ENCODE data around the gene BANP.
A peak's percentile ranks its signal among the peaks of the same experiment; 100 is the strongest.

The BANP gene

DNA sequence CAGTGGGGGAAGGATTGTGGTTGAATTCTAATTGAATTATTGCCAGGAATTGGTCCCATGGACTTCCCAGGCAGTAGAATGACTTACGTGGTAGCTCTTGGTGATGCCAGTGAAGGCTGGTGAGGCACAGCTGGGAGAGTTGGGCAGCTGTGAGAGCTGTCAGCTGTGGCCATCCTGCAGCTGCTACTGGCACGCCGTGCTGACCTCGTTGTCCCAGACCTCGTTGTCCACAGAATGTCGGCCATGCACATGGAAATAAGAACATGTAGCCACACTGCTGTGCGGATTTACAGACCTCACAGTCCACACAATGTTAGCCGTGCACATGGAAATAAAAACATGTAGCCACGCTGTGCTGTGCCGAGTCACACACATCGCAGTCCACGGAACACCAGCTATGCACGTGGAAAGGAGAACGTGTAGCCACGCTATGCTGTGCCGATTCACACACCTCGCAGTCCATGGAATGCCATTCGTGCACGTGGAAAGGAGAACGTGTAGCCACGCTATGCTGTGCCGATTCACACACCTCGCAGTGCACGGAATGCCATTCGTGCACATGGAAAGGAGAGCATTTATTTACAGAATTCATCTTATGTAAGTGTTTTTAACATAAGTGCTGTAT is 59.2 kb downstream of the BANP start:
- peak overlapping the region in 1 of 2 donors; percentile 33 for H3K4me3 ChIP-seq (ENCODE audit: low read length in 2 of 2)
- no peaks in the 10 kb centered on the region for H3K9me3 ChIP-seq (replicated peaks in 1 of 2; ENCODE audit: control insufficient read depth in 2 of 2, insufficient read depth in 1 of 2, low read depth in 1 of 2, low read length in 2 of 2)
- no peak overlapping the region for H2BK120ac ChIP-seq (ENCODE audit: low read depth, low read length)
- WGBS, 2 donors (ENCODE audit: extremely low coverage in 2 of 2, insufficient read length in 2 of 2, insufficient replicate concordance in 1 of 2), result no CpG with 5 or more reads among the region's 25 CpGs
- H3K36me3 ChIP-seq (replicated peaks in 1 of 2; ENCODE audit: control insufficient read depth in 2 of 2, insufficient read depth in 2 of 2, low read length in 2 of 2), result peaks cover 6 to 44% of the 10 kb centered on the region in 2 donors
- H2BK15ac ChIP-seq (ENCODE audit: low read length), result no peak overlapping the region
- no peak overlapping the region for H2BK5ac ChIP-seq (ENCODE audit: low read length)
- no peak overlapping the region for H2AK5ac ChIP-seq (ENCODE audit: low read depth, low read length)
- H4K8ac ChIP-seq (ENCODE audit: low read depth, low read length), result peak overlapping the region; percentile 66
- no peak overlapping the region for H3K23ac ChIP-seq (ENCODE audit: low read depth, low read length, poor library complexity)
- peak overlapping the region; percentile 92 for H3K14ac ChIP-seq (ENCODE audit: low read length)
- no peak overlapping the region for H3K27ac ChIP-seq (replicated peaks; ENCODE audit: low read length)
- H3K18ac ChIP-seq (ENCODE audit: low read length), result no peak overlapping the region
- no peak overlapping the region for H3K4me2 ChIP-seq (ENCODE audit: insufficient read depth, low read length, poor library complexity, severe bottlenecking)
- no peaks in the 10 kb centered on the region for H3K27me3 ChIP-seq (ENCODE audit: control insufficient read depth in 3 of 3, insufficient read depth in 3 of 3, low read depth in 1 of 3, low read length in 3 of 3)
- no peak overlapping the region for H2BK12ac ChIP-seq (ENCODE audit: low read length)
- peaks cover 5% of the 10 kb centered on the region in 2 donors for H3K4me1 ChIP-seq (ENCODE audit: control insufficient read depth in 2 of 2, insufficient read depth in 1 of 2, low read depth in 1 of 2, low read length in 2 of 2)
- H2AFZ ChIP-seq (ENCODE audit: low read length), result no peak overlapping the region
- H3K79me1 ChIP-seq (ENCODE audit: low read depth, low read length), result peaks cover 5% of the 10 kb centered on the region
- no peak overlapping the region for H3K4ac ChIP-seq (ENCODE audit: low read length)
- no peak for DNase-seq (ENCODE audit: low spot score)
- H4K91ac ChIP-seq (ENCODE audit: low read depth, low read length, poor library complexity), result no peak overlapping the region
- H3K9ac ChIP-seq (ENCODE audit: low read depth, low read length, poor library complexity), result peak overlapping the region; percentile 78

DNA sequence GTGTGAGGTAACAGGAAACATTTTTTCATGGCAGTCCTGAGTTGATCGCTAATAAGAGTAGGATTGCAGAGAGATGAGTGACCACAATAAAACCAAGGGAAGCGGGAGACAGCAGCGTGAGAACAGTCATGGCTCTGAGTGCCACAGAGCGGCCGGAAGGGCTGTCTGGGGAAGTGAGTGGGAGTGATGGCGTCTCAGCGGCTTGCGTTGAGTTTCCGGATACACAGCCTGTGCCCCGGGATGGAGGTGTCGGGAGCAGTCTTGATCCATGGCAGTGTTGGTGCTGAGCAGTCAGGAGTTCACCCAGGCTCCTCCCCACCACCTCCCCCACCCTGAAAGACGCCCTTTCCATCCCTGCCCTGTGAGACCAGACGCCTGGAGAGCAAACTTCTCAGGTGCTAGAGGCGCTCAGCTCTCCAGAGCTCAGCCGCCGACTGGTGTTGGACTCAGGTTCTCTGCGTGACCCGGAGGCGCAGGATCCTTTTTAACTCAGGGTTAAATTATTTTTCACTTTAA is 59.8 kb downstream of the BANP start:
- Histone ChIP-seq H3K23ac (ENCODE audit: low read depth, low read length, poor library complexity) (no peak overlapping the region), H2BK15ac (ENCODE audit: low read length) (no peak overlapping the region), H3K4me1 (ENCODE audit: control insufficient read depth in 2 of 2, insufficient read depth in 1 of 2, low read depth in 1 of 2, low read length in 2 of 2) (peaks cover 5% of the 10 kb centered on the region in 2 donors), H3K36me3 (replicated peaks in 1 of 2; ENCODE audit: control insufficient read depth in 2 of 2, insufficient read depth in 2 of 2, low read length in 2 of 2) (peaks cover 6 to 41% of the 10 kb centered on the region in 2 donors), H3K9me3 (replicated peaks in 1 of 2; ENCODE audit: control insufficient read depth in 2 of 2, insufficient read depth in 1 of 2, low read depth in 1 of 2, low read length in 2 of 2) (no peaks in the 10 kb centered on the region), H3K18ac (ENCODE audit: low read length) (no peak overlapping the region), H3K27ac (replicated peaks; ENCODE audit: low read length) (no peak overlapping the region), H3K9ac (ENCODE audit: low read depth, low read length, poor library complexity) (no peak overlapping the region), H3K14ac (ENCODE audit: low read length) (no peak overlapping the region), H2BK120ac (ENCODE audit: low read depth, low read length) (no peak overlapping the region), H3K4me2 (ENCODE audit: insufficient read depth, low read length, poor library complexity, severe bottlenecking) (no peak overlapping the region), H3K27me3 (ENCODE audit: control insufficient read depth in 3 of 3, insufficient read depth in 3 of 3, low read depth in 1 of 3, low read length in 3 of 3) (no peaks in the 10 kb centered on the region), H2AFZ (ENCODE audit: low read length) (no peak overlapping the region), H3K4me3 (ENCODE audit: low read length in 2 of 2) (no peak overlapping the region), H3K4ac (ENCODE audit: low read length) (no peak overlapping the region), H3K79me1 (ENCODE audit: low read depth, low read length) (peaks cover 5% of the 10 kb centered on the region), H4K91ac (ENCODE audit: low read depth, low read length, poor library complexity) (no peak overlapping the region), H4K8ac (ENCODE audit: low read depth, low read length) (no peak overlapping the region), H2AK5ac (ENCODE audit: low read depth, low read length) (no peak overlapping the region), H2BK5ac (ENCODE audit: low read length) (no peak overlapping the region), H2BK12ac (ENCODE audit: low read length) (no peak overlapping the region)
- no peak for DNase-seq (ENCODE audit: low spot score)
- no CpG with 5 or more reads among the region's 19 CpGs for WGBS, 2 donors (ENCODE audit: extremely low coverage in 2 of 2, insufficient read length in 2 of 2, insufficient replicate concordance in 1 of 2)

DNA sequence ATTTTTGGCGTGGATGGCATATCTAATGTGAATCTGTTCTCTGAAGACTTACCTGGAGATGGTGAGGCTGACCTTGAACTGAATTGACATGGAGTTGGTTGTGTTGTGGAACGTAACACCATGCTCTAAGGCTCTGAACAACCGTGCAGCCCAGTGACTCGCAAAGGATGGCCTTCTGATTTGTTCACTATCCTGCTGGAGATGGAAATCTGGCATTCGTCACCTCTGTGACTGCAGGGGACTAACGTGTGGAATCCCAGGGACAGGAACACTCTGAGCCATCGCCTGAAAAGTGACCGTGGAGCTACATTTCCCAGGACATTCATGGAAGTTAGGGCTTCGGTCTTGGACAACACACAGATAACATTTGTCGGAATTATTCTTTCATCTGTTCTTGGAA is 61.1 kb downstream of the BANP start:
- no peak overlapping the region for H3K14ac ChIP-seq (ENCODE audit: low read length)
- H2AK5ac ChIP-seq (ENCODE audit: low read depth, low read length), result no peak overlapping the region
- H3K36me3 ChIP-seq (replicated peaks in 1 of 2; ENCODE audit: control insufficient read depth in 2 of 2, insufficient read depth in 2 of 2, low read length in 2 of 2), result peaks cover 6 to 35% of the 10 kb centered on the region in 2 donors
- no peak overlapping the region for H2AFZ ChIP-seq (ENCODE audit: low read length)
- no peak overlapping the region for H3K23ac ChIP-seq (ENCODE audit: low read depth, low read length, poor library complexity)
- no peak overlapping the region for H4K91ac ChIP-seq (ENCODE audit: low read depth, low read length, poor library complexity)
- peaks cover 5% of the 10 kb centered on the region in 2 donors for H3K4me1 ChIP-seq (ENCODE audit: control insufficient read depth in 2 of 2, insufficient read depth in 1 of 2, low read depth in 1 of 2, low read length in 2 of 2)
- no peak overlapping the region for H3K18ac ChIP-seq (ENCODE audit: low read length)
- no peak overlapping the region for H4K8ac ChIP-seq (ENCODE audit: low read depth, low read length)
- H3K4ac ChIP-seq (ENCODE audit: low read length), result no peak overlapping the region
- no peak overlapping the region for H3K9ac ChIP-seq (ENCODE audit: low read depth, low read length, poor library complexity)
- WGBS, 2 donors (ENCODE audit: extremely low coverage in 2 of 2, insufficient read length in 2 of 2, insufficient replicate concordance in 1 of 2), result no CpG with 5 or more reads among the region's 10 CpGs
- DNase-seq (ENCODE audit: low spot score), result no peak
- H3K79me1 ChIP-seq (ENCODE audit: low read depth, low read length), result peaks cover 5% of the 10 kb centered on the region
- H2BK12ac ChIP-seq (ENCODE audit: low read length), result no peak overlapping the region
- H3K27me3 ChIP-seq (ENCODE audit: control insufficient read depth in 3 of 3, insufficient read depth in 3 of 3, low read depth in 1 of 3, low read length in 3 of 3), result no peaks in the 10 kb centered on the region
- no peak overlapping the region for H3K4me2 ChIP-seq (ENCODE audit: insufficient read depth, low read length, poor library complexity, severe bottlenecking)
- no peak overlapping the region for H2BK15ac ChIP-seq (ENCODE audit: low read length)
- H3K4me3 ChIP-seq (ENCODE audit: low read length in 2 of 2), result no peak overlapping the region
- H3K9me3 ChIP-seq (replicated peaks in 1 of 2; ENCODE audit: control insufficient read depth in 2 of 2, insufficient read depth in 1 of 2, low read depth in 1 of 2, low read length in 2 of 2), result no peaks in the 10 kb centered on the region
- H3K27ac ChIP-seq (replicated peaks; ENCODE audit: low read length), result no peak overlapping the region
- H2BK5ac ChIP-seq (ENCODE audit: low read length), result no peak overlapping the region
- H2BK120ac ChIP-seq (ENCODE audit: low read depth, low read length), result no peak overlapping the region

GRCh38 chr16:88013091-88013609 is 61.9 kb downstream of the BANP start:
- Histone ChIP-seq H3K4me1 (ENCODE audit: control insufficient read depth in 2 of 2, insufficient read depth in 1 of 2, low read depth in 1 of 2, low read length in 2 of 2) (peaks cover 5% of the 10 kb centered on the region in 2 donors), H2BK5ac (ENCODE audit: low read length) (no peak overlapping the region), H3K14ac (ENCODE audit: low read length) (no peak overlapping the region), H4K91ac (ENCODE audit: low read depth, low read length, poor library complexity) (no peak overlapping the region), H3K36me3 (replicated peaks in 1 of 2; ENCODE audit: control insufficient read depth in 2 of 2, insufficient read depth in 2 of 2, low read length in 2 of 2) (peaks cover 3 to 28% of the 10 kb centered on the region in 2 donors), H3K27ac (replicated peaks; ENCODE audit: low read length) (no peak overlapping the region), H3K23ac (ENCODE audit: low read depth, low read length, poor library complexity) (no peak overlapping the region), H2BK120ac (ENCODE audit: low read depth, low read length) (no peak overlapping the region), H2AFZ (ENCODE audit: low read length) (no peak overlapping the region), H2BK15ac (ENCODE audit: low read length) (no peak overlapping the region), H3K27me3 (ENCODE audit: control insufficient read depth in 3 of 3, insufficient read depth in 3 of 3, low read depth in 1 of 3, low read length in 3 of 3) (no peaks in the 10 kb centered on the region), H3K9me3 (replicated peaks in 1 of 2; ENCODE audit: control insufficient read depth in 2 of 2, insufficient read depth in 1 of 2, low read depth in 1 of 2, low read length in 2 of 2) (no peaks in the 10 kb centered on the region), H3K4ac (ENCODE audit: low read length) (no peak overlapping the region), H2BK12ac (ENCODE audit: low read length) (no peak overlapping the region), H3K79me1 (ENCODE audit: low read depth, low read length) (peaks cover 5% of the 10 kb centered on the region), H3K4me2 (ENCODE audit: insufficient read depth, low read length, poor library complexity, severe bottlenecking) (no peak overlapping the region), H2AK5ac (ENCODE audit: low read depth, low read length) (no peak overlapping the region), H3K4me3 (ENCODE audit: low read length in 2 of 2) (no peak overlapping the region), H3K18ac (ENCODE audit: low read length) (peak overlapping the region; percentile 36), H3K9ac (ENCODE audit: low read depth, low read length, poor library complexity) (no peak overlapping the region), H4K8ac (ENCODE audit: low read depth, low read length) (no peak overlapping the region)
- no CpG with 5 or more reads among the region's 18 CpGs for WGBS, 2 donors (ENCODE audit: extremely low coverage in 2 of 2, insufficient read length in 2 of 2, insufficient replicate concordance in 1 of 2)
- no peak for DNase-seq (ENCODE audit: low spot score)

Data from neuronal stem cell (in vitro differentiated cells).